ENCODE results near the gene RABEPK.

- TF ChIP-seq EP300 (IDR thresholded peaks at IDR 0.05; ENCODE audit: borderline replicate concordance in 1 of 2, control insufficient read depth in 1 of 2, low read depth in 2 of 2, low read length in 2 of 2), result no peak
- TF ChIP-seq CREB1 (IDR thresholded peaks at IDR 0.05; ENCODE audit: low read depth), result no peak
- no peak for TF ChIP-seq POLR2A (IDR thresholded peaks at IDR 0.05; ENCODE audit: low read depth, low read length)
- TF ChIP-seq BCLAF1 (IDR thresholded peaks at IDR 0.05), result no peak
- no peak for TF ChIP-seq SMC3 (IDR thresholded peaks at IDR 0.05; ENCODE audit: borderline replicate concordance, low read length)
- TF ChIP-seq CREM (IDR thresholded peaks at IDR 0.05; ENCODE audit: low read depth), result no peak
- no peak for TF ChIP-seq CBX5 (IDR thresholded peaks at IDR 0.05; ENCODE audit: low read depth)
- TF ChIP-seq FOS (IDR thresholded peaks at IDR 0.05; ENCODE audit: borderline replicate concordance, extremely low read depth, insufficient read length), result no peak
- TF ChIP-seq RAD21 (IDR thresholded peaks at IDR 0.05; ENCODE audit: insufficient read depth, low read depth, low read length), result no peak
- no peak for TF ChIP-seq POLR2AphosphoS5 (IDR thresholded peaks at IDR 0.05; ENCODE audit: low read length)
- TF ChIP-seq POLR2AphosphoS2 (IDR thresholded peaks at IDR 0.05; ENCODE audit: low read depth, low read length), result no peak
- no peak for TF ChIP-seq CTCF (IDR thresholded peaks at IDR 0.05 in 2 of 3, conservative IDR thresholded peaks at IDR 0.05 in 1 of 3; ENCODE audit: control insufficient read depth in 2 of 3, extremely low read depth in 1 of 3, insufficient read depth in 1 of 3, low read depth in 3 of 3, low read length in 3 of 3)
- TF ChIP-seq FOXM1 (IDR thresholded peaks at IDR 0.05; ENCODE audit: low read depth, low read length), result no peak
These were observed 10.0 kb upstream of the RABEPK start for GRCh38 chr9:125190361-125190801.
